HG02610 (cell line): Measurements from ENCODE around the gene PCLAF.
"Not testable (repeated sequence)": the region's sequence is repeated elsewhere in the genome, so short reads cannot be mapped to it uniquely, and the experiment has no call there.

Experiments
- ATAC-seq: cut with Tn5 transposase; IDR thresholded peaks from one replicate; pipeline ENCODE4 v1.9.1; 2021; ENCODE audit warnings: mild to moderate bottlenecking, moderate library complexity; ENCODE audit not compliant: unreplicated experiment

PCLAF gene

GRCh38 chr15:64381000-64381751 is at the start of gene PCLAF:
TSS of gene PCLAF (minus strand) at chr15:64381441. CDS start at chr15:64381371, 70 bp downstream.
- peak; percentile 99 for ATAC-seq

GRCh38 chr15:64430000-64430735 is 48.9 kb upstream of the PCLAF start:
- ATAC-seq = no peak

- no peak for ATAC-seq
Observed at GRCh38 chr15:64429448-64429847, 48.2 kb upstream of the PCLAF start.

- no peak for ATAC-seq
Observed at GRCh38 chr15:64426845-64427465, 45.7 kb upstream of the PCLAF start.

GRCh38 chr15:64425221-64425620 is 44.0 kb upstream of the PCLAF start:
- ATAC-seq = no peak

GRCh38 chr15:64423970-64424369 is 42.7 kb upstream of the PCLAF start:
- no peak for ATAC-seq

GRCh38 chr15:64422697-64423096 is 41.5 kb upstream of the PCLAF start:
- no peak for ATAC-seq

GRCh38 chr15:64412216-64412615 is 31.0 kb upstream of the PCLAF start:
- ATAC-seq = no peak

- ATAC-seq = no peak
Observed at GRCh38 chr15:64400583-64400982, 19.3 kb upstream of the PCLAF start.

- ATAC-seq = no peak
Observed at GRCh38 chr15:64398575-64398974, 17.3 kb upstream of the PCLAF start.

GRCh38 chr15:64396789-64397188 is 15.5 kb upstream of the PCLAF start:
- ATAC-seq = no peak

- not testable (repeated sequence) for ATAC-seq
Observed at GRCh38 chr15:64392471-64392870, 11.2 kb upstream of the PCLAF start.

- ATAC-seq = no peak
Observed at GRCh38 chr15:64389036-64389435, 7.8 kb upstream of the PCLAF start.

GRCh38 chr15:64387562-64388168 is 6.4 kb upstream of the PCLAF start, which contains the start of gene TRIP4:
TSS of gene TRIP4 (plus strand) at chr15:64387836. CDS start at chr15:64387864, 28 bp downstream.
- peak; percentile 98 for ATAC-seq

GRCh38 chr15:64386291-64386690 is 5.0 kb upstream of the PCLAF start:
- no peak for ATAC-seq

- ATAC-seq = no peak
Observed at GRCh38 chr15:64383760-64384159, 2.5 kb upstream of the PCLAF start.

GRCh38 chr15:64380130-64380870 is 941 bp downstream of the PCLAF start:
- not testable (repeated sequence) for ATAC-seq

- no peak for ATAC-seq
Observed at GRCh38 chr15:64379216-64379960, 1.9 kb downstream of the PCLAF start.

GRCh38 chr15:64373360-64373759 is 7.9 kb downstream of the PCLAF start:
- no peak for ATAC-seq

- ATAC-seq = not testable (repeated sequence)
Observed at GRCh38 chr15:64371383-64371782, 9.9 kb downstream of the PCLAF start.
